ENCODE measurements around the gene CASZ1.

The CASZ1 gene

GRCh38 chr1:10726355-10726754 lies 70.1 kb downstream of the CASZ1 start:
- DNase-seq (ENCODE audit: low spot score) = no peak

DNA sequence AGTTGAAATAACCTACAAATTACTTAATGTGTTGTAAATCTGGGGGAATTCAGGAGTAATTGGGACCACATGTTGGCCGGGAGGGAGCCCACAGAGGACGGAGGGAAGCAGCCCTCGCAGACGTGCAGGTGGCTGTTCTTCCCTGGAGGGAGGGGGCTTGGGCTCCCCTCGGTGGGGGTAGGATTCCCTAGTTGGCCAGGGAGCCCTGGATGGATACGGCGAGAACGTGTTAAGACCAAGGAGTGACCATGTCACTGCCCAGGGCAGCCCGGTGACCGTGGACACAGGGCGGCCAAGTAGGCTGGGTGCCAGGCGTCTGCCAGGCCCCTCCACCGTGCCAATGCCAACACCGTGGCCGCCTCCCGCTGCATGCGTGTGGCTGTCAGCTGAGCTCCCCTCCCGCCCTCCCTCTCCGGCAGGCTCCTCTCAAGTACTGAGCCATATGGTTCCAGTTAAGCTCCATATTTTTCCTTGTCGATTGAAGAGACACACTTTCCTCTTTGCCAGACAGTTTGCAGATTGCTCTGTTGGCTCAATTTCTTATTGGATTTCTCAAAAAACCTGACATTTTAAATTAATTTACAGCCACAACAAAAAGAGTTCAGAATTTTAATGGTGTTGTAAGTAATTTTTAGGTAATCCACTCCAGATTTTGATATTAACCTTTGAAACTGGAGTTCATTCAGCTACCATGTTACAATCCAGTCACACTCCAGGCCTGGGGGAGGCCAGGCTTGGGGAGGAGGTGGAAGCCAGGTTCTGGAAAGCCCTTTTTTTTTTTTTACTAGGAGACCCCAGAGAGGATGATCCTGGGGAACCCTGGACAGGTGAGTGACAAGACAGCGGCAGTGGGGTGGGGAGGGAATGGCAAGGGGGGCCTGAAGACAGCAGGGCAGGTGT lies 71.2 kb downstream of the CASZ1 start:
- no peak for DNase-seq (ENCODE audit: low spot score)

DNA sequence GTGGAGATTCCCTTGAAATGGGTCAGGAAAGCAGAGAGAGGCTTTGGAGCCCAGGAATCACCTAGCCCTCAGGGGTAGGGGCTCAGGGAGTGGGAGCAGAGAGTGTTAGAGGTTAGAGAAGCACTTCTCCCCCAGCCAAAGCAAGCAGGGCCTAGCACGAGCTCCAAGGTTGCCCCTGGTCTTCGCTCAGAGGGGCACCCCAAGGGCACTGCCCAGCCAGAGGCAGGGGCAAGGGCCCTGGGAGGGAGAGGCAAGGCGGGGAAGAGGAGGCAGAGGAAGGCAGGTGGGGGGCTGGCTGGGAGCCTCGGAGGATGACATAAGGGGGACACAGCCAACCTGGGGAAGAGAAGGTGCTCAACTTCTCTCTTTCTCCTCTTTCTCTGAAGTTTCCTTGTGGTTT lies 71.9 kb downstream of the CASZ1 start:
- DNase-seq (ENCODE audit: low spot score) = no peak

DNA sequence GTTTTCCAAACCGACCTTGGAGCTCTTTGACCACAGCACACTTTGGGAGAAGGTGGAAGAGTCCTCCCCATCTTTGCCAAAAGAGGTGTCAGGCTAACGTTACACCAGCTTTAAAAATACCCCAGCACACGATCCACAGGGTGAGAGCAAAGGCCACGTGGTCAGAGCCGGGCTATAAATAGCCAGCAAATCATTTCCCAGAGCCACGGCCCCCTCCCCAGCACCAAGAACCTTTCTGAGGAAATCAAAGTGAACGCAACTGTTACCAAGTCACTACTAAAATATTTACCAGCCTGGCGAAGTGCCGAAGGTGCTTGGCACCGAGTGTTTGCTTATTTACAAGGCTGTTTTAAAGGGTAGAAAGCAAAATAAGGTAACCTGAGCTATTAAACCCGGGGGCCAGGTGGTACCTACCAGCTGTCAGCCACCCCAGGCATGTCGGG lies 72.4 kb downstream of the CASZ1 start:
- DNase-seq (ENCODE audit: low spot score) = no peak

DNA sequence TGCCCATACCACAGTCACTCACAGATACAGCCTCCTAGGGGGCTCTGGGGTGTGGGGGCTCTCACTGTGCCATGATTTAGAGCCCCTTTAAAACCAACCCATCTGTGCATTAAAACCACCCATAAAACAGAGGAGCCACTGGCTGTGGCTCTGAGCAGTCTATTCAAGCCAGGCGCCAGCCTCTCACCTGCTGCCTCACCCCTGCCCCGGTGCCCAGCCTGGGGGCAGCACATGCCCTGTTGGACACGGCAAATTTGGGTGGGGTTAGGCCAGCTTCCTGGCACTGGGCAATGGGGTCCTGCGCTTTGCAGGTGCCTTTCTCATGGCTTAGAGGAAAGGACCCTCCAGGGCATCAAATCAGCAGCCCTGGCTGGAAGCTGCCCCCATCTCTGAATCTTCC lies 73.1 kb downstream of the CASZ1 start:
- DNase-seq (ENCODE audit: low spot score) = no peak

GRCh38 chr1:10722803-10723202 lies 73.6 kb downstream of the CASZ1 start:
- no peak for DNase-seq (ENCODE audit: low spot score)

DNA sequence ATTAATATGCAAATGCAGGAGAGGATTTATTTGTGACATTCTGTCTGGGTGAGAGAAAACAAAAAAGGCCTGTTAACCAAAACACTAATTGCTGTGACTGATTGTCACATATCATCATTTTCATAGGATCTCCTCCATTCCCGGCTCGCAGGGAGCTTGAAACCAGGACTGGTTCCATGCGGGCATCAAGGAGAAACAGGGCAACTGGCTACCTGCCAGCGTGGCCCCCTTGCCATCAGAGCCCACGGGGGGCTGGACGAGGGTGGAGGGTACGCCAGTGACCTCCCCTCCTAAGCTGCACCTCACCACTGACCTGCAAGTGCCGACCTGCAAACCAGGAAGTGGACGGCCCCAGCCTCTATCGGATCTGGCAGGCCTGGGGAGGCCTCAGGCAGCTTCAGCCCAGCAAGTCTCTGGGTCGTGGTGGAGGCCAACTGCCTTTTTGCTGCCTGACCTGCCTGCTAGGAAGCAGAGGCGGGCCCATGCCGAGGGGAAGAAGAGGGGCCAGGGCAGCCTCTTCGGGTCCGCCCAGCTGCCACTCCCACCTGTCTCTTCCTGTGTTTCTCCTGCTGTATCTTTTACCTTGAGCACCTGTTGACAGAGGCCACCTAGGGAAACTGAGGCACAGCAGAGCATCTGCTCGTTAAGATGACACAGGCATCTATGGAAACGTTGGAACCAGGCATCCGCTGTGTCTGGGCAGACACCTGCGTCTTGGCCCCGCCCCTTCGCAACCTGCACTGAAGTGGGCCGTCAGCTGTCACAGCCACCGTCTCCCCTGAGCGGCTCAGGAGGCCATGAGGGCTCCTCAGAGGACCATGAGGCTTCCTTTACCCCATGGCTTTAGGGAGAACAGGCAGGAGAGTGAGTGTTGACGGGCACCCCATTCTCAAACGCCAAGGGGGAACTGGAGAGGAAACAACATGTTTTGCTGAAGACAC lies 74.8 kb downstream of the CASZ1 start:
- no peak for DNase-seq (ENCODE audit: low spot score)

DNA sequence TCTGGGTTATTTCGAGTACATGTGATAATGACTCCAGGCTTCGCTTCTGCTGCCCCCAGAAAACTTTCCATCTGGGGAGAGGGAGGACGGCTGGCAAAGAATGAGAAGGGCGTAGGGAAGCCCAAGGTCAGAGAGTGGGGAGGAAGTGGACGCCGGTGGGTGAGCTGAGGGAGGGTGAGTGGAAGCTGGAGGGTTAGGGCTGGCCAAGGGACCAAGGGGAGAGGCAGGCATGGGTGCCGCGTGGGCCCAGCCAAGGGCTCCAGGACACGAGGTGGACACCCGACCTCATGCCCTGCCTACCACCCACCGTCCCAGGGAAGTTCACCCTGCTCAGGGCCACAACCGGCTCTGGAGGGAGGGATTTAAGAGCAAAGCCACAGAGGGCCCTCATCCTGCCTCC lies 75.8 kb downstream of the CASZ1 start:
- DNase-seq (ENCODE audit: low spot score) = no peak

GRCh38 chr1:10718083-10718415 lies 78.4 kb downstream of the CASZ1 start:
- no peak for DNase-seq (ENCODE audit: low spot score)

DNA sequence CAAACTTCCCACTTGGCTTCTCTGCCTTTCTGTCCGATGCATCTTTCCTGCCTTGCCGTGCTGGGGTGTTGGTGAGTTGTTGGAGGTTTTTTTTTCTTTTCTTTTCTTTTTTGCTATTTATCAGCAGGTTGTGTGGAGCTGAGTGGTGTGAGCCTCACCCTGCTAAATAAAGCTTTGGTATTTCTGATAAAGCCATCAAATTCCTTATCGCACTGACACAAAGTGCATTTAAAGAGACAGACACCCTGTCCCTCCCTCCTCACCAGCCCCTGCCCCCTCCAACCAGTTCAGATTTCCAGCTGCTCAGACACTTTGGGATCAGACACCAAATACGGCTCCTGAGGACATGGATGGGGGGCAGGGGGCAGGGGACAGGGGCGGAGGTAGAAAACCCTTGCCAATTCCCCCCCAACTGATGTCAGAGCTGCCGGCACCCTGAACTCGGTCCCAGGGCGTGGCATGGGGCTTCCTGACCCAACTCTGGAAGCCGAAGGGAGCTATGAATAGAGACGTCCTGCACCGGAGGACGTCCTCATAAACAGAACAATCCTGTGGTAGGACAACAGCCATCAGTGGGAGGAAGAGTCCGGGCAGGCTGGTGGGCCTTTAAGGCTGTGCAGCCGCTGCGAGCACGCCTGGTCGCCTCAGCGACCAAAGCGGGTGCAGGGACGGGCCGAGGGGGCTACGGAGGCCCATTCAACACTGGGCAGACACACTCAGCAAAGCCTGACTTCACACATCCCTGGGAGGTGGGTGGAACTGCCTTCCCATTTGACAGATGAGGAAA lies 79.0 kb downstream of the CASZ1 start:
- no peak for DNase-seq (ENCODE audit: low spot score)

GRCh38 chr1:10716840-10717239 lies 79.6 kb downstream of the CASZ1 start:
- DNase-seq (ENCODE audit: low spot score) = no peak

DNA sequence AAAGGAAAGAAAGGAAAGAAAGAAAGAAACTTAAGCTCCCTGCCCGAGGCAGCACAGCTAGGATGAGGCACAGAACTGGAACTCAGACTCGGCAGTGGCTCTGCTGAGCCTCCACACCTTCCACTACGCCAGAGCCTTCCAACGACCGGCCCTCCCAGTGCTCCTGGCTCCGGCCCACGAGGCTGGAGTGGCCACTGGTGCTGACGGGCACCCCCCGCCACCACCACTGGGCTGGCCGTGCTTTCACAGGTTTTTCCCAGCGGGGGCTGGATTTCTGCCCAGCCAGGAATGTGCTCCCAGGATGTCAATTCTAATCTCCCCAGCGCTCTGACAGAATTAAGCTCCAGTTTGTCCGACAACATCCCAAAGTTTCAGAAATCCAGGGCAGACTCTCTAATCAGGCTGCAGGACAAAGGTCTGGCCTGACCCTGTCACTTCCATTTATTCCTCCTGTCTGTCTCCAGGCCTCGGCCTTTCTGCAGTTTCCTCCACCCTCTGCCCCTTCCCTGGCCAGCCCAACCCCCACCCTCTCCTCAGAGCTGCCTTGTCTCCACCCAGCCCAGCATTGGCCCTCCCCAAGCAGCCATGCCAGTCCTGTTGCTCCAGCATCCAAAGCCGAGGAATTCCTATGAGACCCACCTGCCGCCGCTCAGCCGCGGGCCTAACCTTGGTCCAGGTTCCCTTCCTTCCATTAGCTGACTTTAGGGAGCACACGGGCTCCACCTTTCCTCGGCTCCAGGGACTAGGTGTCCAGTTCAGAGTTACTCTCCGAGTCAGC lies 81.9 kb downstream of the CASZ1 start:
- no peak for DNase-seq (ENCODE audit: low spot score)

GRCh38 chr1:10713614-10714013 lies 82.8 kb downstream of the CASZ1 start:
- no peak for DNase-seq (ENCODE audit: low spot score)

DNA sequence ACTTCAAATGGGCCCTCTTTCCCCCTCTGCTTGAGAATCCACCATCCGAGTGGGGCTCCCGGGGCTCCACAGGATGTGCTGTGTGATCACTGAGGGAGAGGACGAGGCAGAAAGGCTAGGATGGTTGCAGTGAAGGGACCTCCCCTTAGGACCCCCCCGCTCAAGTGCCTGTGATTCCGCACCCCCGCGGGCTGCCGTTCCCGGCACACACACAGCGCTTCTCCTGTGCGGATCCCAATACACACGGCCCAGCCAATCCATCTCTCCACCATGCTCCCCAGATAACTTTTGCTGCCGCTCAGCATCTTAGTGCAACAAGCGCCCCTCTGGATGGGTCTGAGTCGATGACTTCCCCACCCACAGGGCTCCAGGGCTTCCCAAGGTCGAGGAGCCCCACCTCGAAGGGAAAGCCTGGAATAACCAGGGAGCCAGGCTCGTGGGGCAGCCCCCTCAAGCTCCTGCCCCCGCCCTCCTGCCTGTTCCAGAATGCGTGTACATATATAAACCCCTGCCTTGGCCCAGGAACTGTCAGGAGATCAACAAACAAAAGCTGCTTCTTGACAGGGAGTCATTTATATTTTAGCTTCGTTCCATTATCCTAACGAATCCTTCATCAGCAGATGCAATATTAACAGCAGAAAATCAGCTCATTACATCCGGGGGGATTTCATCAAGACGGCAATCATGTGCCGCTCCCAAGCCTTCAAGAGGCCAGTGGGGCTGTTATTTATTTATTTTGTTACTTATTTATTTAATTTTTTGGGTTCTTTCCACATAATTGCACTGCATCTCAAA lies 83.7 kb downstream of the CASZ1 start:
- DNase-seq (ENCODE audit: low spot score) = no peak

DNA sequence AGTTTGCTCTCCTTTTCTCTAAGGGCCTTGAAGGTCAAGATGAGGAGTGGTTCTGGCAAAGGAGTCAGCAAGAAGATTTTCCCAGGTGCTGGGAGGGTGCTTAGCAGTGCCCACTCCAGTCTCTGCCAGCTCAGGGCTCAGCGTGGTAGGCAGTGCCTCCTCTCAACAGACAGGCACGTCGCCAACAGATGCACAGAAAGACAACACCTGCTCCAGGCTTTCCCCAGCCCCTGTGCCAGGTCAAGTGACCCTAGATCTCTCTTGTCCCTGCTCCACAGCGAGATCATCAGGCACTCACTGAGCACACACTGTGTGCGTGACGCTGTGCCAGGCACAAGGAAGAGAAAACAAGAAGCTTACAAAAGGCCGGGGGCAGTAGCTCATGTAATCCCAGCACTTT lies 86.0 kb downstream of the CASZ1 start:
- no peak for DNase-seq (ENCODE audit: low spot score)

DNA sequence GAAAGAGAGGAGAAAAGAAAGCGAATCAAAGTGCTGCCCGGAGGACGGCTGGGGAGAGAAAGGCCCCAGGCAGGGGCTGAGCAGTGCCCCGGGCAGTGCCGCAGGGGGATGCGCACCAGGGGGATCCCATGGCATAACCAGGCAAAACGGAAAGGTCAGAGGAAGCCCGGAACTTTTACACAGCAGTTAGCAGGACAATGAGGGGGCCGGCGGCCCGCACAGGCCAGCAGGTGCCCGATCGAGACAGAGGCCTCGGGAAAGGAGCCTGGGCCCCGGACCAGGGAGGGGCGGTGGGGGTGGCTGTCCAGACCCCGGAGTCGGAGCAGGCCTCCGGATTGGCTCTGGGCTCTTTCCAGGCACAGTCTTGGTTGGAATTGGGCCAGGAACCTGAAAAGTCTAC lies 86.8 kb downstream of the CASZ1 start:
- no peak for DNase-seq (ENCODE audit: low spot score)

GRCh38 chr1:10709165-10709564 lies 87.3 kb downstream of the CASZ1 start:
- no peak for DNase-seq (ENCODE audit: low spot score)

DNA sequence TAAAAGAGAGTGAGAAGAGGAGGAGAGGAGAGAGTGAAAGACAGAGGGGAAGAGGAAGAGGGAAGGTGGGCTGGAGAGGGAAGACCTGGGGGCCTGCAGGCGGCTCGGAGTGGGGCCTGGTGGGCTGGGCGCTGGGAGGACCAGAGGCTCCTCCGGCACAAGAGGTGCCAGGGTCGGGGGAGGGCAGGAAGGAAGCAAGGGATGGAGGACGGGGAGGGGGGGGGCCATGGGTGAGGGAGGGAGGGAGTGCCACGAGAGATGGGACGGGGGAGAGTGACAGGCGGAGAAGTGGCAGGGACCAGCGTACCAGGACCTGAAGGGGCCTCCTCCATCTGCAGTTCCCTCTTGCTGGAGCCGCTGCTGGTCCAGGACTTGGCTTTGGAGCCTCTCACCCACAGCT lies 87.7 kb downstream of the CASZ1 start:
- no peak for DNase-seq (ENCODE audit: low spot score)

DNA sequence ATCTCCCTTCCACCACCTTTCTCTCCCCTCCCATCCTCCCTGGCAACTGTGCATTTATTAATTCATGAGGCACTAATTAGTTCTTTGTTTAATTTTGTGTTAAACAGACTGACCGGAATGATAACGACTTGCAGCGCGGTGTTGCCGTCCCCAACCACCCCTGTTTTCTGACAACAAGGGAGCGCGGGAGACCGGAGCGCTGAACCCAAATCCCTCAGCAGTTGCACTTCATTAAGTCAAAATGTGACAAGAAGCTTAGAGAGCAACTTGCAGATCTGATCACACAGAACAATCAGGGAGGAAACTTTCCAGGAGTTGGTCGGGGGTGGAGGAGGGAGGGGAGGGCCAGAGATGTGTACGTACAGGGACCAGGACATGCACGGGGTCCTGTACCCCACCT lies 89.2 kb downstream of the CASZ1 start:
- DNase-seq (ENCODE audit: low spot score) = no peak

DNA sequence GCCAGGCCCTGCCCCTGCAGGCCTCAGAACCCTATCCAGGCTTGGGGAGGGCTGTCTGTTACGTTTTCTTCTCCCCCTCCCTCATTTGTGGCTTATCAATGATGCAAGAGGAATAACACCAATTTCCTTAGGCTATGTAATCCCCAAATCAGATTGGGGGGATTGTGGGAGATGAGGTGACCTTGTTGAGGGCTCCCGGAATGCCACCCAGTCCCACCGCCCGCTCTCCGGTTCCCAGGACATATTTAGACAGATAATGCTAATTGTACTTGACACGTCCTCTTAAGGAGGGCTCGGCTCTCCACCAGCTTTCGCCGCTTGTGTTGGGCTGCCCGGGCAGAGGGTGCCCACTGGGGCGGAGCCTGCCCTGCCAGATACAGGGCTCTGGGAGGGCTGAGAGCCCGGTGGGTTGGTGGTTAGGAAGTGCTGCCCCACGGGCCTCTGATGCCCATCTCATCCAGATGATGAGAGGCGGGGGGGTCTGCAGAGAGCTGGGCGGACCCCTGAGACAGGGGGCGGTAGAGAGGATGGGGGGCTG lies 90.0 kb downstream of the CASZ1 start:
- DNase-seq (ENCODE audit: low spot score) = no peak

Data from hematopoietic multipotent progenitor cell treated with erythropoietin and hydrocortisone succinate and interleukin-3 and kit ligand, for 17 days (in vitro differentiated cells).